Sigmoid colon (tissue), 4 donors: ENCODE data around the gene ROPN1L.

Source experiments
- EP300 ChIP-seq, 4 donors: sonication (generic); formaldehyde crosslinking; IDR thresholded peaks; one replicate each; pipeline ENCODE4 v1.6.1; 2017; ENCODE audit warnings: antibody characterized with exemption in 4 of 4
- POLR2A ChIP-seq, 2 donors: fragments of 450-650 bp; IDR thresholded peaks; one replicate each; pipeline ENCODE4 v1.6.1; 2016; ENCODE audit warnings: antibody characterized with exemption in 2 of 2, mild to moderate bottlenecking in 2 of 2, moderate library complexity in 2 of 2
- POLR2AphosphoS5 ChIP-seq, 4 donors: sonication (generic); formaldehyde crosslinking; IDR thresholded peaks; one replicate each; pipeline ENCODE4 v1.6.1; 2017; ENCODE audit warnings: antibody characterized with exemption in 4 of 4
- TF ChIP-seq, protein P1 (sequence below), 4 experiments: fragments of 450-650 bp in 3 of 4; fragments of 200-600 bp in 1 of 4; IDR thresholded peaks; one replicate each; pipeline ENCODE4 v1.5.1; 2016 to 2019; ENCODE audit warnings: antibody characterized with exemption in 4 of 4, mild to moderate bottlenecking in 3 of 4, moderate library complexity in 2 of 4

DNA sequence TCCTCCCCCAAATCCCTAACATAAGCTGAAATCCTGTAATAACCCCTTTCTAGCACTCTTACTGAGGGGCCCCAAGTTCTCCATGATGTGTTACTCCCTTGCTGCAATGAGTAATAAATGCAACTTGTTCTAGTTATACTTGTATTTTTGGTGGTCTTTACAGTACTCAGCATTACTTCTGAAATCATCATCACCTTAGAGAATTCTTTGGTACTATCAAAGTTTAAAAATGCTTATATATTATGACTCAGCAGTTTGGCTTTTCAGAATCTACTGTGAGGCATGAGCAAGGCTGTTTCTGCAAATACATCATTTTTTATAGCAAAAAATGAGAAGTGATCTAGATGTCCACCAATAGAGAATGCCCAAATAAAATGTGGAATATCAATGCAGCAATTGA, 20.7 kb upstream of the ROPN1L start:
- TF ChIP-seq, protein P1, sequence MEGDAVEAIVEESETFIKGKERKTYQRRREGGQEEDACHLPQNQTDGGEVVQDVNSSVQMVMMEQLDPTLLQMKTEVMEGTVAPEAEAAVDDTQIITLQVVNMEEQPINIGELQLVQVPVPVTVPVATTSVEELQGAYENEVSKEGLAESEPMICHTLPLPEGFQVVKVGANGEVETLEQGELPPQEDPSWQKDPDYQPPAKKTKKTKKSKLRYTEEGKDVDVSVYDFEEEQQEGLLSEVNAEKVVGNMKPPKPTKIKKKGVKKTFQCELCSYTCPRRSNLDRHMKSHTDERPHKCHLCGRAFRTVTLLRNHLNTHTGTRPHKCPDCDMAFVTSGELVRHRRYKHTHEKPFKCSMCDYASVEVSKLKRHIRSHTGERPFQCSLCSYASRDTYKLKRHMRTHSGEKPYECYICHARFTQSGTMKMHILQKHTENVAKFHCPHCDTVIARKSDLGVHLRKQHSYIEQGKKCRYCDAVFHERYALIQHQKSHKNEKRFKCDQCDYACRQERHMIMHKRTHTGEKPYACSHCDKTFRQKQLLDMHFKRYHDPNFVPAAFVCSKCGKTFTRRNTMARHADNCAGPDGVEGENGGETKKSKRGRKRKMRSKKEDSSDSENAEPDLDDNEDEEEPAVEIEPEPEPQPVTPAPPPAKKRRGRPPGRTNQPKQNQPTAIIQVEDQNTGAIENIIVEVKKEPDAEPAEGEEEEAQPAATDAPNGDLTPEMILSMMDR (IDR thresholded peaks at IDR 0.05) = no peak
- TF ChIP-seq EP300 (IDR thresholded peaks at IDR 0.05) (no peak), POLR2A (IDR thresholded peaks at IDR 0.05) (no peak), POLR2AphosphoS5 (IDR thresholded peaks at IDR 0.05) (no peak)
